Esophagus squamous epithelium (tissue), 4 donors: ENCODE data around the gene GPATCH4.

Experiments
- CTCF ChIP-seq, 6 experiments: fragments of 450-650 bp in 4 of 6; fragments of 200-600 bp in 2 of 6; sonication (generic) in 2 of 6; IDR thresholded peaks; one replicate each; pipeline ENCODE4 v1.5.1; 2016 to 2019; ENCODE audit warnings: antibody characterized with exemption in 6 of 6, mild to moderate bottlenecking in 4 of 6, moderate library complexity in 4 of 6
- POLR2A ChIP-seq, 4 donors: fragments of 450-650 bp; IDR thresholded peaks; one replicate each; pipeline ENCODE4 v1.6.1; 2017; ENCODE audit warnings: antibody characterized with exemption in 4 of 4, mild to moderate bottlenecking in 4 of 4, moderate library complexity in 3 of 4

GRCh38 chr1:156647351-156647750, 46.1 kb upstream of the GPATCH4 start:
- no peak for TF ChIP-seq CTCF (IDR thresholded peaks at IDR 0.05)
- no peak for TF ChIP-seq POLR2A (IDR thresholded peaks at IDR 0.05)
